Measurements from ENCODE around the gene RAB13.

DNA sequence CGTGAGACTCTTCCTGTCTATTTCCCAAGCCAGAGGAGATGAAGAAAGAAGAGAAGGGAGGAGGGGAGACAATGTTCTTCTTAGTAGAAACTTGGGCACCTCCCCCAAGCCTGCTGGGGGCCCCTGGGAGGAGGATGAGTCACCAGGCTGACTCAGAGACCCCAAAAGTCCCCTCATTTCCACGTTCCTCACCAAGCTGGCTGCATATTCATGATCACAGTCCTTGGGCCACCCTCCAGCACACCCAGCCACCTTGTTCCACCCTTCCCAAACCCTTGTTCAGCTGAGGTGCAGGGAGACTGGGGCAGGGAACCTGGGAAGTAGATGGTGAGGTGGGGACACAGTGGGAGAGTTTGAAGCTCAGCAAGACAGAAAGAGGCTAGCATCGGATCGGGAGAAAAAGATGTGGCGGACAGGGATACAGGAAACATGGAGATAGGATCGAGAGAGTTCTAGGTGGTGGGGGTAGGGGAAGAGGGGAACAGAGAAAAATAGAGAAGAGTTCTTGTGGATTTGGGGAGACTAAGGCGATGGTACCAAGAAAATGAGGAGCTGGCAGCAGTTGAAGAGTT is 712 bp downstream of the RAB13 start:
- TF ChIP-seq, protein P1, sequence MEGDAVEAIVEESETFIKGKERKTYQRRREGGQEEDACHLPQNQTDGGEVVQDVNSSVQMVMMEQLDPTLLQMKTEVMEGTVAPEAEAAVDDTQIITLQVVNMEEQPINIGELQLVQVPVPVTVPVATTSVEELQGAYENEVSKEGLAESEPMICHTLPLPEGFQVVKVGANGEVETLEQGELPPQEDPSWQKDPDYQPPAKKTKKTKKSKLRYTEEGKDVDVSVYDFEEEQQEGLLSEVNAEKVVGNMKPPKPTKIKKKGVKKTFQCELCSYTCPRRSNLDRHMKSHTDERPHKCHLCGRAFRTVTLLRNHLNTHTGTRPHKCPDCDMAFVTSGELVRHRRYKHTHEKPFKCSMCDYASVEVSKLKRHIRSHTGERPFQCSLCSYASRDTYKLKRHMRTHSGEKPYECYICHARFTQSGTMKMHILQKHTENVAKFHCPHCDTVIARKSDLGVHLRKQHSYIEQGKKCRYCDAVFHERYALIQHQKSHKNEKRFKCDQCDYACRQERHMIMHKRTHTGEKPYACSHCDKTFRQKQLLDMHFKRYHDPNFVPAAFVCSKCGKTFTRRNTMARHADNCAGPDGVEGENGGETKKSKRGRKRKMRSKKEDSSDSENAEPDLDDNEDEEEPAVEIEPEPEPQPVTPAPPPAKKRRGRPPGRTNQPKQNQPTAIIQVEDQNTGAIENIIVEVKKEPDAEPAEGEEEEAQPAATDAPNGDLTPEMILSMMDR (IDR thresholded peaks at IDR 0.05; ENCODE audit: insufficient read depth, low read depth, low read length): no peak
- TF ChIP-seq EZH2 (IDR thresholded peaks at IDR 0.05; ENCODE audit: insufficient read depth, low read length): no peak
